22Rv1 (cell line): ENCODE measurements around the gene ELAPOR1.

ENCODE experiments used
- H3K27ac ChIP-seq: fragments of 450-650 bp; 2 replicates; pipeline ENCODE4 v1.5.1; 2017
- CTCF ChIP-seq: fragments of 450-650 bp; IDR thresholded peaks from 2 replicates; pipeline ENCODE4 v1.5.1; 2017; ENCODE audit warnings: mild to moderate bottlenecking
- ZFX ChIP-seq: fragments of 450-650 bp; IDR thresholded peaks from 2 replicates; pipeline ENCODE4 v1.6.1; 2017; ENCODE audit warnings: antibody characterized with exemption, borderline replicate concordance

Gene ELAPOR1

GRCh38 chr1:109111386-109112055 lies 2.4 kb upstream of the ELAPOR1 start:
- H3K27ac ChIP-seq, result no peak overlapping the region
- no peak for TF ChIP-seq CTCF
- TF ChIP-seq ZFX, result no peak

- H3K27ac ChIP-seq, result no peak overlapping the region
- no peak for TF ChIP-seq ZFX
- no peak for TF ChIP-seq CTCF
Observed at GRCh38 chr1:109112056-109112651, 1.8 kb upstream of the ELAPOR1 start.

DNA sequence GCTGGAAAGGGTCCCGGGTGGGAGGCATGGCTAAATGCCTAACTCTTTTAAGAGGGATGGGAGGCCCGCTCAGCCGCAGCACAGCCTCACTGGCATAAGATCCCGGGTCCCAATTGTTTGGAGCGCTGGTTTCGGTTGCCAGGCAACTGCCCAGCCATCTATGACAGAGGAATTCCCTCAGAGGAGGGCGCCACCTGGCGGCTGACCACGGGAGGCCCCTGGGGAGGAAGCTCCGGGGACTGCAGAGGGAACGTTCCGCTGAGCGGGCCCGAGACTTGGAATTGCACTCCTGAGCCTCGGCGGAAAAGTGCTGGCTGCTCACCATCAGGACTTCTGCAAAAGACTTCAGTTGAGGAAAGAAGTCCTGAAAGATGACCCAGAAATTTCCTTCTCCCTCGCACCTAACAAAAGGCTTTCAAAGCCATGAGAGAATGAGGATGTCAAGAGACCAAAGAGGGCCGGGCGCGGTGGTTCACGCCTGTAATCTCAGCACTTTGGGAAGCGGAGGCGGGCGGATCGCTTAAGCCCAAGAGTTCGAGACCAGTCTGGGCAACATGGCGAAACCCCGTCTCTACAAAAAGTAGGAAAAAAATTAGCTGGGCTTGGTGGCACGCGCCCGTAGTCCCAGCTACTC lies 1.1 kb upstream of the ELAPOR1 start:
- H3K27ac ChIP-seq, result peak overlapping the region; percentile 31

DNA sequence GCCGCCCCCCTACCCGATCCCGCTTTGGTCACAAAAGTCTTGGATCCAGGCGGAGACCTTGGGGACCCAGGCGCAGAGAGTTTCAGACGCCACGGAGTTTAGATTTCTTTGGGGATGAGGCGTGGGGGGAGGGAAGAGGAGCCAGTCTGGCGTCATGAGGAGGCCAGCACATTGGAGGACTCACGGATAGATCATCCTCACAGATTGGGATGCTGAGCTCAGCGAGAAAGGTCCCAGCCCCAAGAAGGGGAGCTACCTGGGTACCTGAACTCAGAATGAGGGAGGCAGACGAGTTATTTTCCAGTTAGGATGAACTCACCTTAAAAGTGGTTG lies 393 bp downstream of the ELAPOR1 start:
- H3K27ac ChIP-seq, result peak overlapping the region; percentile 92
- TF ChIP-seq ZFX (no peak), CTCF (no peak)

More for the DNA sequence above, 1.1 kb upstream of the ELAPOR1 start:
- TF ChIP-seq ZFX, result no peak
- TF ChIP-seq CTCF, result peak; percentile 97

DNA sequence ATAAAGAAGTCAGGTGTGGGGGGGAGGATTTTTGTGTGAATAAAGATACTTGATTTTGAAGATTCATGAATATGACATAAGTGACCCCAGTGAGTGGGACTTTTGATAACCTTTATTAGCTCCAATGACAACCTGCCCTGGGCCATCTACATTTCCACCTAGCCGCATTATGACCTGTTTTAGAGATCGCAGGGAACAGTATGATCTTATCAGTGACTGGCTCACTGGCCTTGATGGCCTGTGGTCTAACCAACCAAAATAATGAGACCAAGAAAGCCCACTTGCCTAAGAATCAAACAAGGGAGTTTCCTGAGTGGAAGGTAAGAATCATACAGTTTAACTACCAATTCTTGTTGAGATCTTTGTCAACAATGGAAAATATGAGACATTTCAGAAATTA lies 1.8 kb downstream of the ELAPOR1 start:
- TF ChIP-seq ZFX (no peak), CTCF (no peak)
- H3K27ac ChIP-seq, result peak overlapping the region; percentile 92

DNA sequence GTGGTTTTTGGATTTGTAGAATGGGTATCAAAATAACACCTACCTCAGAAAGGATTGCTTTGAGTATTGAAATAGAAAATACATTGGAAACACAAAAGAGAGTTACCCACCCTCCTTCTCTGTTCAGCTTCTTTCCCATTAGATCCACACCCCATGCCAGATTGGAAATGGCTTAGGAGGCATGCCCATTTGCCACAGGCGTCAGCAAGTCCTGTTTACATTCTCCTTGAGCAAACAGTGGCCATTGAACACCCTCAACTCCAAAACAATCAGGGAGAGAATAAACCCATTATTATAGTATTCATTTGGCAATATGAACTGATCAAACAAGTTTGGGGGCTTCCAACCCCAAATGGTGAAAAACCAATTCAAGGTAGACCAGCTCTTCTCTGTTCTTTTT lies 2.4 kb downstream of the ELAPOR1 start:
- TF ChIP-seq ZFX, result no peak
- no peak for TF ChIP-seq CTCF
- peak overlapping the region; percentile 92 for H3K27ac ChIP-seq

DNA sequence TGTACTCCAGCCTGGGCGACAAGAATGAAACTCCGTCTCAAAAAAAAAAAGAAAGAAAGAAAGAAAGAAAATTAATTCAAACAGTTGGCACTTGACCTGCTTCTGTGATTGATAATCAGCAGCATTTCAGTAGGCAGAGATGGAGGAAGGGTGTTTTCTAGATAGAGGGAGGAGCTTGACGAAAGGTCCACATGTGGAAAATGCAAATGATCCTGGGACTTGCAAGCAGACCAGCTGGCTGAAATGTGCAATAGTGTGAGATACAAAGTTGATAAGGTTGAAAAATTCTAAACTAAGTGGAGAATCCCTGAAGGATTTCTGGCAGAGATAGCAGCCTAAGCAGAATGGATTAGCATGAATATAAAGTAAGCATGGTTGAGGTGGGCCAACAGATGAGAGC lies 4.2 kb downstream of the ELAPOR1 start:
- no peak for TF ChIP-seq ZFX
- TF ChIP-seq CTCF, result no peak
- peak overlapping the region; percentile 92 for H3K27ac ChIP-seq
